Activated CD8-positive, alpha-beta memory T cell treated with anti-CD3 and anti-CD28 coated beads for 48 hours (primary cell): ENCODE measurements around the gene PTPRS.

Source experiments
- DNase-seq, 3 experiments: peaks; one replicate each; pipeline ENCODE4 v3.0.0-alpha.2; 2020; ENCODE audit warnings: low read depth in 2 of 3, low spot score in 2 of 3

PTPRS gene

DNA sequence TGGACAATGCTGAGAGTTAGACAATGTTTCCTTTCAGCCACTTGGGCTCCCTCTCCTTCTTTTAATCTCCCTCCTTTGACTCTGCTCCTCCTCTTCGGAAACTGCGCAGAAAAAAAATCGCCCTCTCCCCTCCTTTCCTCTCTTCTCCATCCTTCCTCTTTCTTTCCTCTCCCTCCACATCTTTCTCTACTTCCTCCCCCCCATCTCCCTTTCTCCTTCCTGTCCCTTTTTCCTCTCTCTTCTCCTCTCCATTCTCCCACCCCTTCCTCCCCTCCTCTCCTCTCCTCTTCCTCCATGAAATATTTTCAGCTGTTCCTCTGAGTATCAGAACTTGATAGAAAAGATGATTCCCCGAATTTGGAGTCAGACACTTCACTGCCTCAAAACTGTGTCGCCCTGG is 15.1 kb upstream of the PTPRS start:
- DNase-seq = no peak

DNA sequence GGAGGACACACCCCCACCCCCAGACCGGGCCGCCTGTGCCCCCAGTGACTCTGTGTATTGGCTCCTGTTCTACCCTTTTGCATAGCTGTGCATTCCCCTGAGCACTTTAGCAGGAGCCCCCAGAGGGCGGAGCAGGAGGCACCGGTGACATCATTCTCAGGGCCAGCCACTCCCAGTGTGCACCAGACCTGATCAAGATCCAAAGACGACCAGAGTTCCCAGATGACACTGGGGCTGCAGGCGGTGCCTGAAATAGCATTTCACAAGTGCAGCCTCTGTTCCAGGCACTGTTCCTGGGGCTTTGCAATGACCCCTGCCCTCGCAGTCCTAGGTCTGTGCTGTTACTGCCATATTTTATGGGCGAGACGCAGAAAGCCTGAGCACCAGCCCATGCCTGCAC is 14.5 kb upstream of the PTPRS start:
- DNase-seq = no peak

DNA sequence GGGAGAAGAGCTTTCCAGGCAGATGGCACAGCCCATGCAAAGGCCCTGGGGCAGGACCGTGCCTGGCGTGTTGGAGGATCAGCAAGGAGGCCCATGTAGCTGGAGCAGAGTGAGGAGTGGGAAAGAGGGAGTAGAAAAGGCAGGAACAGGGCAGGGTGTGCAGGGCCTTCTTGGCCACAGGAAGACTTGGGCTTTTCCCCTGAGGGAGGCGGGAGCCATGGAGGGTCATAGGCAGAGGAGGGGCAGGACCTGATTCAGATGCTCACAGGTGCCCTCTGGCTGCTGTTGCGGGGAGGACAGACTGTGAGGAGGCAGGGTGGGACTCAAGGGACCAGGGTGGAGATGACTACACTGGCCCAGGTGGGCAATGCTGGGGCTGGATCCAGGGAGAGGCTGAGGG is 13.8 kb upstream of the PTPRS start:
- no peak for DNase-seq

DNA sequence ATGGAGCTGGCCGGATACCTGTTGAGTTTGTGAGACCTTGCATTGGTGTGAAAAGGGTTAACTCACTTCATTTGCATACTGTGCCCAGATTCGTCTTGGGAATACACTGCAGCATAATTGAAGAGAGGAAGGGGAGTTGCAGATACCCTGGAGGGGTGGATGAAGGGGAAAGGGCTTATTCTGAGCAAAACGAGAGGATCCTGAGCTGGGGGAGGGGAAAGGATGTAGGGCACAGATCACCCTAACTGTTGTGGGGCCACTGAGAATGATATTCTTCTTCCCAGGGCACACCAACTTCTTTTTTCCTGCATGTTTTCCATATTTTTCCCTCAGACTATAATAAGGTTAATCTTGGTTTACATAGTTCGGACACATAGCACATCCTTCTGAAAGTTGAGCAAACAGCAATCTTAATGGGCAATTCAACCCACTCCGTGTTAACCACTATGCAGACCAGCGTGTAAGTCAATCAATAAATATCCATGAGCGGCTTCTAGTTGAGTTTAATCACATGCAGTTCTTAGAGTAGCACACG is 11.7 kb upstream of the PTPRS start:
- DNase-seq = no peak

DNA sequence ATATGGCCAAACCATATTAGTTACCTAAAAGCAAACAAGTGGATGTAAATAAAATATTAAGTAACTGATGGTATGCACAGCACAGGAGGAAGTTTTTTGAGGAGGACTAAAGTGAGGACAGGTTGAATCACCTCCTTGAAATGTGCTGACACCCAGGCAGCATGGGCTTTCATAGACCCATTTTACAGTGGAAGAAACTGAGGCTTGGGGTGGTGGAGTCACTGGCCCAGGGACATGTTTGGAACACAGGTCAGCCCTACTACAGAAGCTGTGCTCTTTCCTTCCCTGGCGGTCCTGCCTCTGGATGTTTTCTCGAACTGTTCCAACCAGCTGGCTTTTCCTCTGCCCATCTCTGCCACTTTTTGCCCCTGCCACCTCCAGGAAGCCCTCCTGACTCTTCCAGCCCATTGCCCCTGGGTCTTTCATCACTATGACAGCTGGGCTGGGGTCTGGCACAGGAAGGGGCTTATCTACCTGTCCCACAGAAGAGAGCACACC is 11.2 kb upstream of the PTPRS start:
- no peak for DNase-seq

DNA sequence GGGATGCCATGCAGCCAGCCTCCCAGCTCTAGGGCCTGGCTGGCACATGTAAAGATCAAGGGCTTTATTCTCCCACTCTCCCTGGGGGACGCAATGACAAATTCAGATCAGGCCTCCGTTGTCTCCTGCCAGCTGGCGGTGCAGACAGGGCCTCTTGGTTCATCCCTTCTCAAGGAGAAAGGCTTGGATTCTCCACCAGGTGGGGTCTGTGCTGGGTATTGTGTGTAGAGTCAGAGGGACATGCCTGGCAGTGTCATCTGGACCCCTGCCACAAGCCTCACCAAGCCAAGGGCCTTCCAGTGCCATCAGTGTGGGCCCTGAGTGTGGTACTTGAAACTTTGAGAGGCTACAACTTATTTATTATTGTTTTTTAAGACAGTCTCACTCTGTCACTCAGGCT is 8.4 kb upstream of the PTPRS start:
- no peak for DNase-seq

DNA sequence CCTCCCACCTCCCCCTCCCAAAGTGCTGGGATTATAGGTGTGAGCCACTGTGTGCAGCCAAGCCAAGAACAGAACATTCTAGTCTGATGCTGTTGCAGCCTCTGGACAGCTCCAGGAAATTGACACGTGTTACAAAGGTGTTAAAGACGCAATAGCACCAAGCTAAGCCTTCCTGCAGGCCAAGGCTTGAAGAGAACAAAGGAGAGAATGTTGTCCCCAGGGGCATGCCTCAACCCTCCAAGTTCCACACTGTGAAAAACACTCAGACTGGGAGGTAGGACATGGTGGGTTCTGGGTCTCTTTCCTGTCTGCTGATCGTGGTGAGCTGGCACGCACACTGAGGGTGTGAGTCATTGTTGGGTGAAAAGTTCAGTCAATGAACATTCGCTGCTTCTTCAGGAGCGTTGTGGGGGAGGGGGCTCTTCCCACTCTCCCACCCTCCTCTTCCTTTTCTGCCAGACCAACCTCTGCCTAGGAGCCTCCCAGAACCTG is 5.3 kb upstream of the PTPRS start:
- DNase-seq = no peak

DNA sequence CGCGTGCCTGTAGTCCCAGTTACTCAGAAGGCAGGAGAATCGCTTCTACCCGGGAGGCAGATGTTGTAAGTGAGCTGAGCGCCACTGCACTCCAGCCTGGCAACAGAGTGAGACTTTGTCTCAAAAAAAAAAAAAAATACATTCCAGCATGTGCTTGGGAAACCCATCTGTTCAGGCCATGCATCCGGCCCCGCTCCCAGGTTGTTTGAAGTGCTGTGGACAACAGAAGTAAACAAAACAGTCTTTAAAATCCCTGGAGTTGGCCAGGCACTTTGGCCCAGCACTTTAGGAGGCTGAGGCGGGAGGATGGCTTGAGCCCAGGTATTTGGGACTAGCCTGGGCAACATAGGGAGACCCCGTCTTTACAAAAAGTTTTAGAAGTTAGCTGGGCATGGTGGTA is 3.2 kb upstream of the PTPRS start:
- DNase-seq = no peak

DNA sequence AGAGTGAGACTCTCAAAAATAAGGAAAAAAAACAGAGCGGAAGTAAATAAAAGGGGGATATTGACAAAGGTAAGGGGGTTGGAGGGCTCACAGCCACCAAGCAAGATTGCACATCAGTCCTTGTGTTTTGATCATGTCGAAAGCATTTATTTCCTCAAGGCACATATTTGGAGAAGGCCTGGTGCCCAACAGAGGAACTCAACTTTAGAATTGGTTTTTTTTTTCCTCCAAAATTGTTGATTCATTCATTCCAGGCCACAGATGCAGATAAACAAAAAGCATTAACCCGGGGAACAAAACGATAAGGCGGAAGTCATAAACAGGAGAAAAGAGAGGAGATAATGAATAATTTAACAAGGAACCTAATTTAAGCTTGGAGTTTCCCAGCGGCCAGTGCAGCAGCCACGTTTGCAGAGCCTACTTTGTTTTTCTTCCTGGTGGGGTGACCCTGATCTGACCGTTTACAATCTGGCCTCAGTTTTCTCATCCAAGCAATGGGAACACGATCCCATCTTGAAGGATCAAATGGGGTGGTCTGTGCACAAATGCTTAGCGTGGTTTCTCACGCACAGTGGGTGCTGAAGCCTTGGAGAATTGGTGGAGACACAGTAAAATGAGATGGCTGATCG is 2.1 kb upstream of the PTPRS start:
- no peak for DNase-seq

DNA sequence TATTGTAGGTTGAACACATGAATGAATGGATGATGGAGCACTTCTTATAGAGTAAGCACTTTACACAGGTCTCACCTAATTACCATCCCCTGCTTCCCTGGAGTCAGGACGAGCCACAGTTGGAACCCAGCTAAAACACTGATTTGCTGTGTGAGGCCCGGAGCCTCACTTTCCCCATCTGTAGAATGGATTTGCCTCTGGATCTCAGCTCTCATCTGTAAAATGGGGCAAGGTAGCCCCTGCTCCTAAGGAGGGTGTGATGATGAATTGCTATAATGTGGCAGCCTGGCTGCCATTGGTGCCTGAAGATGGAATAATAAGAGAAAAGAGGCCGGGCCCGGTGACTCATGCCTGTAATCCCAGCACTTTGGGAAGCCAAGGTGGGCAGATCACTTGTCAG is 1.4 kb upstream of the PTPRS start:
- no peak for DNase-seq

DNA sequence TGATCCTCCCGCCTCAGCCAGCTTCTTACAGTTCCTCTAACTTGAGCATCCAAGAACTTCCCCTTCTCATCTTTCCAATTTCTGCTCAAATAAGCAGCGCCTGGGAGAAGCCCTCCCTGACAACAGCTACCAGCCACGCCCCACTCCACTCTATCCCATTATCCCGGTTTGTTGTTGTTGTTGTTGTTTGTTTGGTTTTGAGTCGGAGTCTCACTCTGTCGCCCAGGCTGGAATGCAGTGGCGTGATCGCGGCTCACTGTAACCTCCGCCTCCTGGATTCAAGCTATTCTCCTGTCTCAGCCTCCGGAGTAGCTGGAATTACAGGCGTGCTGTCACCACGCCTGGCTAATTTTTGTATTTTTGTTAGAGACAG is 822 bp upstream of the PTPRS start:
- DNase-seq = no peak

DNA sequence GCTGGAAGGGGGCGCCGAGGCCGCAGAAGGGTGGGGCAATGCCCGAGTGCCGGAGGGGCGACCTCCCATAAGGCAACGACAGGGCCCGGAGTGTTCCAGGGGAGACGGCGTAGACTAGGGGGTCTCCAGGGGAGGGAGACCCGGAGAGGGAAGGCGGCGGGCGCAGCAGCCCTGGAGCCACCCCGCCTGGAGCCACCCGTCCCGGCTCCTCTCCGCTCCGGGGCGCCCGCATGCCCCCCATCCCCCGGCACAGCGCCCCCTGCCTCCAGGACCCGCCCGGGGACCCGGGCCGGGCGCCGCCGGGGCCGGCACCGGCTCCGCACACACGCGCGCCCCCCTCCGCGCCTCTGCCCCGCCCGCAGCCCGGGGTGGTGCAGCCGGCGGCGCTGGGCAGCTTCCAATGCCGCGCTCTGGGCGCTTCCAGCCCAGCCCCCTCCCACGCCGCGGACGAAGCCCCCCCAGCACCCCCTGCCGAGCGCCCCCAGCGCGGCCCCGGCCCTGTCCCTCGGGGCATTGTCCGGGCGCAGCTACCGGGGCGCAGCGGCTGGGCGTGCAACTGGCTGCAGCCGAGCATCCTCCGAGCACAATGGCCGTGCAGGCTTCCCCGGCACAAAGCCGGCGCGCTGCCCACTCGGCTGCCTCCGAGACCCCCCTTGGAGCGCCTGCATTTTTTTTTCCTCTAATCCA is 519 bp downstream of the PTPRS start:
- no peak for DNase-seq

DNA sequence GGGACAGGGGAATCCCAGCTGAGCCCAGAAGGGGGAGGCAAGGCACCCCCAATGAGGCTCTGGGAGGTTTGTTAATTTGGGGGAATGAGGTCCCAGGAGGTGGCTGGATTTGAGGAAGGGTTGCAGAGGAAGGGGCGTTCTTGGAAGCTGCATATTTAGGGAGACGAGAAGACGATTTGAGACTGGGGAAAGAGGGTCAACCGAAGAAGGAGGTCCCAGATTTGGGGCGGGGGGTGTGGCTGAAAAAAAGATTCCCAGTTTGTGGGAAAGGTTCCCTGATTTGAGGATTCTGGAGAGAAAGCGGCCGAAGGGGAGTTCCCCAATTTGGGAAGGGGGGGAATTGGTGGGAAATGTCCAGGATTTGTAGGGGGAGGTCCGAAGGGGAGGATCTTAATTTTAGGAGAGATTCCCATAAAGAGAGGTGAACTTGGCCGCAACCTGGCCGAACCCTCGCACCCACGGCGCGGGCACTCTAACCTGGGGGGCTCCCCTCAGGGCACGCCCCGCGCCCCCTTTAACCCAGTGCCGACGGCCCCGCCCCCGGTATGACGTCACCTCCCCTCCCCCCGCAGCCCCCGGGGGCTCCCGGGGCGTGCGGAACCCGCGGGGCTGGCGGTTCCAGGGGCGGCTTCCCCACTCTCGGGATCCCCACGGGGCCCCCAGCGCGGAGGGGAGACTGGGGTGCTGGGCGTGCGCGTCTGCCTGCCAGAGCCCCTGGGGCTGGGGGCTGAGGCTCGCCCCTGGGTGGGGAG is 1.2 kb downstream of the PTPRS start:
- DNase-seq = no peak

DNA sequence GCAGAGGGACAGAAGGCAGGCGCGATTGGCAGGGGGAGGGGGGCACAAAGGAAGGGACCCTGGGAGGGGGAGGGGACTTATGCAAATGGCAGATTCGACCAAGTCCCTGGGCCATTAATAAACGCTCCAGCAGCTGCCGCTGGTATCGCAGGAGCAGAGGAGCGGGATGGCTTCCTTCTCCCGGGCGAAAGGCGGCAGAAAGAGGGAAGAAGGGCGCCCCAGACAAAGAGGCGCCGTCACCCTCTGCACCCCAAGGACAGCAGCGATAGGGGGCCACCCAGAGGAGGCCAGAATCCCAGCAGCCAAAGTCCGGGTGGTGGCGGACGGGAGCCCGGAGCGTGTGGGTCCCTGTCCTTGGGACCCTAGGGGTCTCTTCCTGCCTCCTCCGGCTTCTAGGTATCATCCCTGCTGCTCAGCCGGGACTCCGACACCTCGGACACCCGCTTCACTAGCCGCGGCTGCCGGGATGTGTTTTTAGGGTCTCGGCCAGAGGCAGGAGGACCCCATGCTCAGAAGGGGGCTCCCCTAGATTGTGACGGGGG is 1.9 kb downstream of the PTPRS start:
- DNase-seq = no peak

DNA sequence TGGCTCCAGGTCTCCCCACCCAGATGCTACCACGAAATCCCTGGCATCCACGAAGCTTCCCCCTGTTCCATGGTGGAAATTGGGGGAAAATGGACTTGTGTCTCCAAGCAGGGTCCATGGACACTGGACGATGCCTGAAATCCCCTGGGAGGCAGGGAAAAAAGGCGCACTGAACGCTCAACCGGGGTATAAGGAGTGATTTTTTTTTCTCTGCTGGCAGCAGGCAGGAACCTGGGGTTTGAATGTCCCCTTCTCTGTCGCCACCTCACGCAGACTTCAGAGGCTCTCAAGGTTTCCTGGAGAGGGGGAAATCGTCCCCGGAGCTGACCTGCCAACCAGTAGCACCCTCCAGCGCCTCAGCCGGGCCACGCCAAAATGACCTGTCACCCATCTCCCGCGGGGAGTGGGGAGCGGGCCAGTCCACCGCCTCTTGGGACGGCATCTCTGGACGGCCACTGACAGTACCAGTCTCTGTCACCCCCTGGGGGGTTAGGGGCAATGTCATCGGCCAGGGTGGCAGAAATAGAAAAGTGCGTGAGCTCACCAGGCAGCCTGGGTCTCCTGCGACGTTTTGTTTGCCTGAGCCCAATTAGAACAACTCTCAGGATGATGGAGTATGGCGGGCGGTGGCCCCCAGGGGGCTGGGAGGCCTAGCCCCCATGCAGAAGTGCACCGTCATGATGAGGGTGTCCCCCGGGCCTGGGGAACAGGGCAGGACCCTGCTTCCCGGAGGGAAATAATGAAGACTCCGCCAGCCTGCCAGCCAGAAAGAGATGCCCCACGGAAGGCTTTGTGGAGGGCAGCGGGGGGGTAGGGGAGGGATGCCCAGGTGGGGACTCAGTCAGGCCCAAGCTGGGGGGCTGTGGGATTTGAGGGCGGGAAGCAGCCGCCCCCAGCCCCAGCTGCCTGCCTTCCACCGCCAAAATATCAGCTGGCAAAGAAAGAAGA is 2.6 kb downstream of the PTPRS start:
- no peak for DNase-seq

DNA sequence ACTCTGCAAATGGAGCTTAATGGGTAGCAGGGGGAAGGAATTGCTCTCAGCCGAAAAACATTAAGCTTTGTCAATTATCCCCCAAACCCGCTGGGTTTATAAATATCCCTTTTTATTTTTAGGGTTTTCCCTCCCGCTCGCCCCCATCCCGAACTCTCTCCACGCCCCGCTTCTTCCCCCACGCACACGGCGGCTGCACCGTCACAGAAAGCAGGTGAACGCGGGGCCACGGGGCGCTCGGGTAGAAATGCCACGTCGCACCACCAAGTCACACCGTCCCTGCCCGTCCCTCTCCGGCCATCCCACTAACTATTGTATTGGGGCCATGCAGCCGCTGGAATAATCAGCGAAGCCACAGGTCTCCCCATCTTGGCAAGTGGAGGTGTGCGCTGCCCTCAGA is 3.5 kb downstream of the PTPRS start:
- DNase-seq = no peak

DNA sequence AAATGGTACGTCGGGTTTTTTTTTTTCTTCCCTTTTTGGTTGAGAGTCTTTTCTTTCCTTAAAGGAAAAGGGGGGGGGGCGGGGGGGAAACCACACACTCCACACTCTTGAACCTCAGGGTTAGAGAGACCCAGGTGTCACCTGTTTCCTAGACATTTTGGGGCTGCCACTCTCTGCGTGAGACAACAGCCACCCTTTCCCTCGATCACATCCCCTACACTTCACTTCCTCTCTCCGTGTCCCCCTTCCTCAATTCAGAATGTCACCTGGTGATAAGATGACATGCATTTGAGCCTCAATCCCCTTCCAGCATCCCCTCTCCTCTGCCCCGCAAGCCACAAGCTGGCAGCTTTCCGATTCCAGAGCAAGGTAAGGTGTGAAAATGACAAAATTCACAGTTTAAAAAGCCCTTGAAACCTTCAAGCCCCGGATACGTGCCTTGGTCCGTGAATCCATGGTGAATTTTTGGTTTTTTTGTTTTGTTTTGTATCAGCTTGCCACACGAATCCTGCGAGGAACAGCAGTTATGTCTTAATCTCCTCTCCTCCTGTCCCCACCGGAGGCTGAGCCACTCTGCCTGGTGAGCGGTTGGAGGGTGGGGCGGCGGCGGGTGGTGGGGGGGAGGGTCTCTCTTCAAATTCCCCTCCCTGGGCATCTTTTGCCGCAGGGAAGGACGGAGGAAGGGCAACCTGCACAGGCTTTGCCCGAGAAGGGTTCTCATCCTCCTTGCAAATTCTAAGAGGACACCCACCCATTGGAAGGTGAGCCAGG is 4.2 kb downstream of the PTPRS start:
- no peak for DNase-seq

DNA sequence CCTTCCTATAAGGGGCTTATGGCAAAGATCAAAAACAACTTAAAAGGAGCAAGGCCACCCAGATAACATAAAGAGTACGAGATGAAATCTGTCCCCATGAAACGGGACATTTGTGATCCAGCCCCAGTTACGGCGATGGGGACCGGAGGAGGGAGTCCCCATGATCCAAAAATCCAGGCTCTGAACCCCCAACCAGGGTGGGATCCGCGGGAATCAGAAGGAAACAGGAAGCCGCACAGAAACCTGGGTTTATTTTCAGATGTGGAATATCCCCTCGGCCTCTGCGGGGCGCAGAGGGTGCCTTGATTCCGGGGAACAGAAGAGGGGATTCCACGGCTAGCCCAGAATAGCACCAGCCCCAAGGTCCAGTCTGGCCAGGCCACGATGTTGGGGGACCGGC is 5.0 kb downstream of the PTPRS start:
- no peak for DNase-seq

DNA sequence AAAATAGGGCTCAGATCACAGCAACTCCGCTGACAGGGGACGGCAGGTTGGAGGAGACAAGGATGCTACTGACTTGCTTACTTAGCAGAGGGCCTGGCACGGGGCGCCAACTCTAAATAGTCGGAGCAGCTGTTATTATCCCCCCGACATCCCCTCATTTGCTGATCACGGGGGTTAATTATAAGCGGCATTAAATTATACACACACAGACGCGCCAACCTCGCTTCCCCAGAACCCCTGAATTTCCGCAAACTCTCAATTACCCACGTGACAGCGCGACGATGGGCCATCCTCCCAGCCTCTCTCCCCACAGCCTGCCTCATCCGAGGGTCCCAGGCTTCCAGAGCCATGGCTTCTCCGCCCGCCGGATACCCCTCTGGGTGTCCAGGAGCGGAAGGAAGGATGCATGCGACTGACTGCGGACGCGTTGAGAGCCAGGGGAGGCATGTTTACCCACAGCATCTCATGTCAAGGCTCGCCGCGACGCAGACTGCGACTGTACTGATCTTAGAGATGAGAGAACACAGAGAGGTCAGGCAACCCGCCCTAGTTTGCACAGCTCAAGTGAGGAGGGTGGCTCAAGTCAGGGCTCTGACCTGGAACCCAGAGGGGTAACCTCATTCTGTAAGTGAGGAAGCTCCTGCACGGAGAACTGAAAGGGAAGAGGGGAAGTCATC is 5.7 kb downstream of the PTPRS start:
- DNase-seq = no peak
